PC-9 (cell line): ENCODE data around the gene CNRIP1. TPM values are rescaled to one million over a fixed set of nuclear protein-coding genes. Genes with fewer than 3 reads are reported as not detected.
"Not testable (repeated sequence)": the region's sequence is repeated elsewhere in the genome, so short reads cannot be mapped to it uniquely, and the experiment has no call there.

Experiments
- BruUV-seq: library from RNA; stranded (reverse); fragments of 400-500 nt; replicated peaks from 2 replicates; lab custom pipeline; 2021; lab: Mats Ljungman, UMichigan
- CTCF ChIA-PET: fragments of 300-600 bp; sonication (Branson Sonifier 250); formaldehyde crosslinking; loops from one replicate; lab custom pipeline; 2022; ENCODE audit warnings: antibody characterized with exemption; lab: Charles Lee
- POLR2A ChIA-PET: fragments of 300-600 bp; sonication (Branson Sonifier 250); formaldehyde crosslinking; loops from one replicate; lab custom pipeline; 2022; ENCODE audit warnings: antibody characterized with exemption; ENCODE audit not compliant: unreplicated experiment; lab: Charles Lee
- DNase-seq, 2 experiments: peaks; one replicate each; pipeline versions ENCODE4 v3.0.0 to v3.0.0-alpha.2; 2015 to 2022; ENCODE audit warnings: mixed read lengths in 1 of 2
- H2AFZ ChIP-seq: fragments of 200-600 bp; sonication (generic); 2 replicates; pipeline ENCODE4 v1.8.1; 2017; ENCODE audit warnings: antibody characterized with exemption
- H3F3A ChIP-seq: fragments of 200-600 bp; sonication (generic); 2 replicates; pipeline ENCODE4 v1.8.1; 2017; ENCODE audit warnings: antibody characterized with exemption, mild to moderate bottlenecking, low read depth; ENCODE audit not compliant: insufficient read depth
- H3K27ac ChIP-seq: fragments of 200-600 bp; sonication (generic); 2 replicates; pipeline ENCODE4 v1.6.1; 2016; ENCODE audit warnings: mixed run types
- H3K27me3 ChIP-seq: fragments of 200-600 bp; sonication (generic); 2 replicates; pipeline ENCODE4 v1.6.1; 2016; ENCODE audit warnings: low read depth, mixed run types; ENCODE audit not compliant: insufficient read depth
- H3K36me3 ChIP-seq: fragments of 200-600 bp; sonication (generic); 2 replicates; pipeline ENCODE4 v1.6.1; 2016; ENCODE audit warnings: low read depth, mixed run types
- H3K4me1 ChIP-seq: fragments of 200-600 bp; sonication (generic); replicated peaks from 2 replicates; pipeline ENCODE4 v1.6.1; 2016; ENCODE audit warnings: mixed run types; ENCODE audit not compliant: insufficient read depth
- H3K4me2 ChIP-seq: fragments of 200-600 bp; sonication (generic); 2 replicates; pipeline ENCODE4 v1.6.1; 2017; ENCODE audit warnings: mixed run types
- H3K4me3 ChIP-seq: fragments of 200-600 bp; sonication (generic); 2 replicates; pipeline ENCODE4 v1.6.1; 2016; ENCODE audit warnings: mixed run types
- H3K79me2 ChIP-seq: fragments of 200-600 bp; sonication (generic); 2 replicates; pipeline ENCODE4 v1.6.1; 2017; ENCODE audit warnings: low read depth, mixed run types
- H3K9me2 ChIP-seq: fragments of 200-600 bp; sonication (generic); 2 replicates; pipeline ENCODE4 v1.8.1; 2017; ENCODE audit warnings: mild to moderate bottlenecking; ENCODE audit not compliant: insufficient read depth
- H3K9me3 ChIP-seq: fragments of 200-600 bp; sonication (generic); 2 replicates; pipeline ENCODE4 v1.8.1; 2016; ENCODE audit warnings: low read depth; ENCODE audit not compliant: insufficient read depth
- H4K20me1 ChIP-seq: fragments of 200-600 bp; sonication (generic); 2 replicates; pipeline ENCODE4 v1.8.1; 2017; ENCODE audit not compliant: insufficient read depth
- EZH2 ChIP-seq: fragments of 200-600 bp; sonication (generic); IDR thresholded peaks from 2 replicates; pipeline ENCODE4 v1.8.0; 2017; ENCODE audit warnings: antibody characterized with exemption, low read depth
- intact Hi-C: fragments of 100-400 bp; cut with micrococcal nuclease; formaldehyde crosslinking; loops from one replicate; pipeline ENCODE4 v1.10.0; 2022; ENCODE audit not compliant: unreplicated experiment
- total RNA-seq: library from RNA; stranded (reverse); gene quantifications from 2 replicates; pipeline ENCODE4 v1.2.3, GENCODE V29; 2021
- TF ChIP-seq, protein P1 (sequence below): fragments of 200-600 bp; sonication (generic); conservative IDR thresholded peaks from 2 replicates; pipeline ENCODE4 v1.6.1; 2017; ENCODE audit warnings: mixed run types, antibody characterized with exemption, mild to moderate bottlenecking, moderate library complexity

Gene CNRIP1
- total RNA-seq, 1 experiment from 2014 or later, result not detected

DNA sequence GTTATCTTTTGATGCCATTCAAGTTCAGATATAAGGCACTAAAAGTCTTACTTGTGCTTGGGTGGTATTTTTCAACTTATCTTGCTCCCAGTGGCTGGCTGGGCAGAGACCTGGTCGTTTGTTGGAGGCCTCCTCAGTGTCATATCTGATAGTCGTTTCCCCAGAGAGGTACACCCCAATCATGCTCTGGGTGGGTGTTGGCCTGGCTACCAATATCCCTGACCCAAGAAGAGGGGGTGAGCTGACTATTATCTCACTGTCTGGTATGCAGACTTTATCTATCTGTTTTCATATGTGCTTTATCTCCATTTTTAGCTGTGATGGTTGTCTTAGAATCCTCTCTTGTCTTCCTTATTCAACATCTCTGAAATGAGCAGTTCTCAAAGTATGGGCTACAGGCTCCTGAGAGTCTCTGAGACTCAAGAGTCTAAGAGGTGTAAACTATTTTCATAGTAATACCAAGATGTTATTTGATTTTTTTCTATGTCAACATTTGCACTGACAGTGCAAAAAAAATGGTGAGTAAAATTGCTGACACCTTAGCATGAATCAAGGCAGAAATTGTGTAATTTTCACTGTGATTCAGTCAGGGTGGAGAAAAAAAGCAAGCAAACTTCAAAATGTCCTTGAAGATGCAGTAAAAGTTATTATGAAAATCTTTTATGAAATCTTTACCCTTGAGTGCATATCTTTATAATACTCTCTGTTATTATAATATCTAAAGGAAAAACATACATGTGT is 33.1 kb upstream of the CNRIP1 start:
- intact Hi-C loops, result no loop called here
- DNase-seq, result no peak

DNA sequence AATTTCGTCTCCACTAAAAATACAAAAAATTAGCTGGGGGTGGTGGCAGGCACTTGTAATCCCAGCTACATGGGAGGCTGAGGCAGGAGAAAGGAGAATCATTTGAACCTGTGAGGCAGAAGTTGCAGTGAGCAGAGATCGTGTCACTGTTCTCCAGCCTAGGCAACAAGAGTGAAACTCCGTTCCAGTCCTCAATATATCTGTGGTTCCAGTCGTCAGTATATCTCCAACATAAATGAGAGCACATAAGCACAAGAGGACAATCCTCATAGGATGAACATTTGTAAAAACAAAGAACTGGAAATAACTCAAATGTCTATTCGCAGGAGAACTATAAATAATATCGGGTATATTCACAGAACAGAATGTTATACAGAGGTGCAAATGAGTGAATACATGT is 32.2 kb upstream of the CNRIP1 start:
- intact Hi-C loops, result no loop called here
- TF ChIP-seq EZH2, result no peak
- TF ChIP-seq, protein P1, sequence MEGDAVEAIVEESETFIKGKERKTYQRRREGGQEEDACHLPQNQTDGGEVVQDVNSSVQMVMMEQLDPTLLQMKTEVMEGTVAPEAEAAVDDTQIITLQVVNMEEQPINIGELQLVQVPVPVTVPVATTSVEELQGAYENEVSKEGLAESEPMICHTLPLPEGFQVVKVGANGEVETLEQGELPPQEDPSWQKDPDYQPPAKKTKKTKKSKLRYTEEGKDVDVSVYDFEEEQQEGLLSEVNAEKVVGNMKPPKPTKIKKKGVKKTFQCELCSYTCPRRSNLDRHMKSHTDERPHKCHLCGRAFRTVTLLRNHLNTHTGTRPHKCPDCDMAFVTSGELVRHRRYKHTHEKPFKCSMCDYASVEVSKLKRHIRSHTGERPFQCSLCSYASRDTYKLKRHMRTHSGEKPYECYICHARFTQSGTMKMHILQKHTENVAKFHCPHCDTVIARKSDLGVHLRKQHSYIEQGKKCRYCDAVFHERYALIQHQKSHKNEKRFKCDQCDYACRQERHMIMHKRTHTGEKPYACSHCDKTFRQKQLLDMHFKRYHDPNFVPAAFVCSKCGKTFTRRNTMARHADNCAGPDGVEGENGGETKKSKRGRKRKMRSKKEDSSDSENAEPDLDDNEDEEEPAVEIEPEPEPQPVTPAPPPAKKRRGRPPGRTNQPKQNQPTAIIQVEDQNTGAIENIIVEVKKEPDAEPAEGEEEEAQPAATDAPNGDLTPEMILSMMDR, result no peak
- no peak for DNase-seq
- Histone ChIP-seq H3F3A (no peaks in the 10 kb centered on the region), H3K4me2 (no peak overlapping the region), H2AFZ (no peak overlapping the region), H3K27me3 (no peaks in the 10 kb centered on the region), H3K4me3 (no peak overlapping the region), H3K36me3 (no peaks in the 10 kb centered on the region), H3K9me3 (no peaks in the 10 kb centered on the region), H3K79me2 (no peaks in the 10 kb centered on the region), H3K27ac (no peak overlapping the region), H3K4me1 (peaks cover 4% of the 10 kb centered on the region; the same call in 1 of the 2 replicates), H3K9me2 (no peaks in the 10 kb centered on the region), H4K20me1 (no peaks in the 10 kb centered on the region)
- ChIA-PET CTCF (no interaction called here), POLR2A (no interaction called here)
- BruUV-seq, result no TSS peak

More for the DNA sequence above, 33.1 kb upstream of the CNRIP1 start:
- Histone ChIP-seq H3K4me1 (peaks cover 4% of the 10 kb centered on the region; the same call in 1 of the 2 replicates), H3K9me3 (no peaks in the 10 kb centered on the region), H3K27me3 (no peaks in the 10 kb centered on the region), H3K4me3 (no peak overlapping the region), H3K36me3 (no peaks in the 10 kb centered on the region), H3K79me2 (no peaks in the 10 kb centered on the region), H3F3A (no peaks in the 10 kb centered on the region), H4K20me1 (no peaks in the 10 kb centered on the region), H2AFZ (no peak overlapping the region), H3K27ac (no peak overlapping the region), H3K9me2 (no peaks in the 10 kb centered on the region), H3K4me2 (no peak overlapping the region)
- ChIA-PET POLR2A (no interaction called here), CTCF (interaction anchor here (0.7 kb wide), 1 partner anchor 159 kb away, joined by 5 read pairs; no protein-coding TSS in a partner anchor)
- BruUV-seq, result no TSS peak
- TF ChIP-seq, protein P1, result no peak
- no peak for TF ChIP-seq EZH2

DNA sequence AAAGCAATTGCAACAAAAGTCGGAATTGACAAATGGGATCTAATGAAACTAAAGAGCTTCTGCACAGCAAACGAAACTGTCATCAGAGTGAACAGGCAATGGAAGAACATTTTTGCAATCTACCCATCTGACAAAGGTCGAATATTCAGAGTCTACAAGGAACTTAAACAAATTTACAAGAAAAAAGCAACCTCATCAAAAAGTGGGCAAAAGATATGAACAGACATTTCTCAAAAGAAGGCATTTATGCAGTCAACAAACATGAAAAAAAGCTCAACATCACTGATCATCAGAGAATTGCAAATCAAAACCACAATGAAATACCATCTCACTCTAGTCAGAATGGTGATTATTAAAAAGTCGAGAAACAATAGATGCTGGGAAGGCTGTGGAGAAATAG is 29.3 kb upstream of the CNRIP1 start:
- DNase-seq, H3K9me2 ChIP-seq, H3K4me3 ChIP-seq, H3K9me3 ChIP-seq, H3K79me2 ChIP-seq, H3K27me3 ChIP-seq, H3K36me3 ChIP-seq, H3F3A ChIP-seq, BruUV-seq, intact Hi-C loops, H4K20me1 ChIP-seq, CTCF ChIA-PET, H2AFZ ChIP-seq, H3K4me1 ChIP-seq, H3K4me2 ChIP-seq, H3K27ac ChIP-seq: not testable (repeated sequence)
- POLR2A ChIA-PET, result interaction anchor here (0.6 kb wide), 1 partner anchor 462 kb away, joined by 9 read pairs; no protein-coding TSS in a partner anchor
